Esophagus squamous epithelium (tissue), 5 donors: ENCODE measurements around the gene MMP25. TPM values are rescaled to one million over a fixed set of nuclear protein-coding genes. Genes with fewer than 3 reads are reported as not detected.

ENCODE experiments used
- DNase-seq: peaks from one replicate; lab custom pipeline; 2025; lab: John Stamatoyannopoulos, UW
- H3K27ac ChIP-seq, 4 donors: fragments of 200-600 bp; sonication (generic); one replicate each; pipeline ENCODE4 v1.5.1; 2016 to 2019; ENCODE audit warnings: mild to moderate bottlenecking in 1 of 4
- H3K27me3 ChIP-seq, 4 donors: fragments of 200-600 bp; sonication (generic); 1 replicate in 3 of 4; 2 replicates in 1 of 4; pipeline versions ENCODE4 v1.5.1 to v1.6.0; 2017 to 2021; ENCODE audit warnings: antibody characterized with exemption in 1 of 4
- H3K36me3 ChIP-seq, 3 donors: fragments of 200-600 bp; sonication (generic); one replicate each; pipeline ENCODE4 v1.5.1; 2016 to 2019
- H3K4me1 ChIP-seq, 3 donors: fragments of 200-600 bp; sonication (generic); one replicate each; pipeline ENCODE4 v1.5.1; 2017 to 2019
- H3K4me3 ChIP-seq, 4 donors: fragments of 200-600 bp; sonication (generic); 1 replicate in 3 of 4; 2 replicates in 1 of 4; pipeline ENCODE4 v1.5.1; 2016 to 2019; ENCODE audit warnings: mild to moderate bottlenecking in 2 of 4, moderate library complexity in 1 of 4
- H3K9me3 ChIP-seq, 3 donors: fragments of 200-600 bp; sonication (generic); one replicate each; pipeline ENCODE4 v1.5.1; 2016 to 2019
- CTCF ChIP-seq, 6 experiments: fragments of 450-650 bp in 4 of 6; fragments of 200-600 bp in 2 of 6; sonication (generic) in 2 of 6; IDR thresholded peaks; one replicate each; pipeline ENCODE4 v1.5.1; 2016 to 2019; ENCODE audit warnings: antibody characterized with exemption in 6 of 6, mild to moderate bottlenecking in 4 of 6, moderate library complexity in 4 of 6
- POLR2A ChIP-seq, 4 donors: fragments of 450-650 bp; IDR thresholded peaks; one replicate each; pipeline ENCODE4 v1.6.1; 2017; ENCODE audit warnings: antibody characterized with exemption in 4 of 4, mild to moderate bottlenecking in 4 of 4, moderate library complexity in 3 of 4
- WGBS, 2 donors: methylation state at CpG; one replicate each; pipeline ENCODE4 v1.1.5; 2018; 5-methylcytosine and 5-hydroxymethylcytosine counted together
- intact Hi-C: fragments of 100-400 bp; cut with DNase I; formaldehyde crosslinking; loops from one replicate; pipeline ENCODE4 v1.15.0; 2022
- total RNA-seq, 4 donors: library from RNA; depleted of rRNA; stranded (reverse); fragments of >200 nt; gene quantifications; one replicate each; pipeline ENCODE4 v1.1.0, GENCODE V29; 2016
- donor health status: DM: yes; HTN: yes; CAD: no.

The MMP25 gene
- total RNA-seq, 4 donors from 2014 or later: 0.19 to 1.4 (median 0.61) TPM

- no peak for DNase-seq
- intact Hi-C loops: no loop called here
- no peak for TF ChIP-seq POLR2A (IDR thresholded peaks at IDR 0.05)
- no peak for TF ChIP-seq CTCF (IDR thresholded peaks at IDR 0.05)
- Histone ChIP-seq H3K9me3 (no peaks in the 10 kb centered on the region), H3K4me3 (peak overlapping the region; percentile 42 to 79 (median 72)), H3K27me3 (peaks cover 0 to 13% (median 0%) of the 10 kb centered on the region in 4 donors), H3K27ac (peak overlapping the region; percentile 92 to 98 (median 96)), H3K36me3 (peaks cover 5 to 29% (median 9%) of the 10 kb centered on the region in 3 donors), H3K4me1 (peaks cover 42 to 76% (median 51%) of the 10 kb centered on the region in 3 donors)
- 11 to 20% methylated on average over 3 of the region's 6 CpGs for WGBS, 2 donors
Measured at GRCh38 chr16:3023415-3023668, 23.0 kb upstream of the MMP25 start.

GRCh38 chr16:3023669-3024478, 22.5 kb upstream of the MMP25 start, which contains the start of the genes HCFC1R1 and THOC6:
HCFC1R1 (minus strand) TSS chr16:3023942; CDS start chr16:3023941, 1 bp downstream.
THOC6 (plus strand) TSS chr16:3024035; CDS start chr16:3024327, 292 bp downstream.
- peaks cover 48 to 77% (median 55%) of the 10 kb centered on the region in 3 donors for H3K4me1 ChIP-seq
- peak within 1 kb of the TSS; percentile 42 to 79 (median 72) for H3K4me3 ChIP-seq
- peak; percentile 93 for DNase-seq
- no peaks in the 10 kb centered on the region for H3K9me3 ChIP-seq
- H3K27me3 ChIP-seq: peaks cover 0 to 13% (median 0%) of the 10 kb centered on the region in 4 donors
- peak in 2 of 6 experiments; percentile 2 to 33 for TF ChIP-seq CTCF (IDR thresholded peaks at IDR 0.05)
- TF ChIP-seq POLR2A (IDR thresholded peaks at IDR 0.05): peak in 2 of 4 donors; percentile 62 to 66
- H3K27ac ChIP-seq: peak within 1 kb of the TSS; percentile 92 to 98 (median 96)
- 0 to 1% methylated on average over 19 to 27 of the region's 69 CpGs for WGBS, 2 donors
- intact Hi-C loops: no loop called here
- H3K36me3 ChIP-seq: peaks cover 5 to 29% (median 9%) of the 10 kb centered on the region in 3 donors

GRCh38 chr16:3025032-3026002, 21.0 kb upstream of the MMP25 start:
- whole genome bisulfite sequencing, 2 donors: 89 to 90% methylated on average over 12 to 15 of the region's 18 CpGs
- Histone ChIP-seq H3K4me3 (no peak overlapping the region), H3K36me3 (peaks cover 5 to 32% (median 9%) of the 10 kb centered on the region in 3 donors), H3K27me3 (peaks cover 0 to 21% (median 0%) of the 10 kb centered on the region in 4 donors), H3K4me1 (peaks cover 52 to 80% (median 56%) of the 10 kb centered on the region in 3 donors), H3K9me3 (no peaks in the 10 kb centered on the region), H3K27ac (no peak overlapping the region)
- intact Hi-C loops: no loop called here
- no peak for TF ChIP-seq POLR2A (IDR thresholded peaks at IDR 0.05)
- TF ChIP-seq CTCF (IDR thresholded peaks at IDR 0.05): no peak
- no peak for DNase-seq

GRCh38 chr16:3026003-3026378, 20.4 kb upstream of the MMP25 start:
- peaks cover 48 to 80% (median 51%) of the 10 kb centered on the region in 3 donors for H3K4me1 ChIP-seq
- WGBS, 2 donors: 85 to 91% methylated on average over 5 to 6 of the region's 8 CpGs
- H3K27me3 ChIP-seq: peaks cover 0 to 28% (median 0%) of the 10 kb centered on the region in 4 donors
- intact Hi-C loops: no loop called here
- no peak overlapping the region for H3K4me3 ChIP-seq
- H3K9me3 ChIP-seq: no peaks in the 10 kb centered on the region
- no peak overlapping the region for H3K27ac ChIP-seq
- no peak for TF ChIP-seq POLR2A (IDR thresholded peaks at IDR 0.05)
- TF ChIP-seq CTCF (IDR thresholded peaks at IDR 0.05): no peak
- H3K36me3 ChIP-seq: peaks cover 5 to 39% (median 9%) of the 10 kb centered on the region in 3 donors
- no peak for DNase-seq
